NCI-H1105 (cell line): ENCODE results near the gene GRAMD1C.

ENCODE experiments used
- DNase-seq: peaks from one replicate; lab custom pipeline; 2025; lab: John Stamatoyannopoulos, UW

GRAMD1C gene

DNA sequence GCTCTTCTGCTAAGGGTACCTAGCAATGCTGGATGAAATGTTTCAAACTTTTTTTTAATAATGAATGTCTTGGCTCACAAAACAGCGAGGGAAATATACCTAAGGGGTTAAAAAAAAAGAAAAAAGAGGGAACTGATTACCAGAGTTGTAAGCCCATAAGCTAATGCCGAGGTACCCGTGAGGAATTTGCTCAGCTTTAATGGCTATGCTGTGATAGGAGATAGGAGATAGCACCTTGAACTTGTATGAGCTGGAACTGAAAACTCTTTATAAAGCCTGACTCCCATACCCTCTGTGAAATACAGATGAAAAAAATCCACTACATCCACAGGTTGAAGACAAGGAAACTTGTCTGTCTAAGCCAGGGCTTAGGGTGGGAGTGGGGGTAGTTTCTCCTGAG lies 13.9 kb downstream of the GRAMD1C start:
- no peak for DNase-seq

DNA sequence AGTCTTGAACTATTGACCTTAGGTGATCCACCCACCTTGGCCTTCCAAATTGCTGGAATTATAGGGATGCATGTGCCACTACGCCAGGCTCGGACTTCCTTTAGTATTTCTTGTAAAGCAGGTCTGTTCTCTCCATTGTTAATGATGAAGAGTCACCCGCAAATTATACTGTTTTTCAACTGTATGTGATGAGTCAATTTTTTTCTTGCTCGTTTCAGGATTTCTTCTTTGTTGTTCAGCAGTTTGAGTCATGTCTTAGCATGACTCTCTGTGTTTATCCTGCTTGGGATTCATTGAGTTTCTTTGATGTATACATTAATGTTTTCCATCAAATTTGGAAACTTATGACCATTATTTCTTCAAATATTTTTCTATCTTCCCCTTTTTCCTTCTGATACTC lies 28.9 kb downstream of the GRAMD1C start:
- DNase-seq = no peak

GRCh38 chr3:113873293-113873692 lies 34.7 kb downstream of the GRAMD1C start:
- no peak for DNase-seq

DNA sequence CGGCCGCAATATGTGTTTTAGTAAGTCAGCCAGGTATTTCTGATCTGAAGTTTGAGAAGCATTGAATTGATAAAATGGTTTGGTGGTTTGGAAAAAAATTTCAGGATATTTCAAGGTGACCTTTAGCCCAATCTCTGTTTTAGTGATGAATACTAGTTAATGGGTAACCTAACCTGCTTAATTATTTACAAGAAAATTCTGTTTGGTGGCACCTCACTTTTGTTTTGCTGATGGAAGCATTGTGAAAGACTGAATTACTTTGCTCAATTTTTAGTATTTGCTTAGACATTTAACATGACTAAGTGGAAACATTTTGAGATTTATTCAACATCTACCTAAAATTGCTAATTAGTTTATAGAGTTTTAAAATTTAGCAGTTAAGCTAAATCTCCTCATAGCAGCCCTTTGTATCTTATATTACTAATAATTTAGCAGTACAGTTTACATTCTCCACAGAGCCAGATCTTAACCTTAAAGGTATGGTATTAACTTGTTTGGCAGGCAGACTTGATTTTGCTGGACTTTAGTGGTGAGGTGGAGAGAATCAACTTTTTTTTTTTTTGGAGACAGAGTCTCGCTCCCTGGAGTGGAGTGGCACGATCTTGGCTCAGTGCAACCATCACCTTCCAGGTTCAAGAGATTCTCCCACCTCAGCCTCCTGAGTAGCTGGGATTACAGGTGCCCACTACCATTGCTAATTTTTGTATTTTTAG lies 35.4 kb downstream of the GRAMD1C start:
- no peak for DNase-seq

DNA sequence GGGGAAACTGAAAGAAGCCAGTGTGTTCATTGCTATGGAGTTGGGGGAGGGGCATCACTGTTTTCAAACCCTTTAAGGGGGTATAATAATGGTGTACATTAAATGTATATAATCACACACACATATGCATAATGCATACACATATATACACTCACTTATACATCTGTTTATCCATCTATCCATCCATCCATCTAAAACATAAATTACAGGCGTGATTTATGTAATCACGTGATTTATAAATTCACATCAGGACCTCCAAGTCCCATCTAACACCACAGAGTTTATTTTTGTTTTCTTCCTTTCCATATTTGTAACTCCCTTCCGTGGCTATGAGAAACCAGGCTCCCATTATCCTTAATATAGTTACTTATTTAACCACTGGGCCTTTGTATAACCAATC lies 39.8 kb downstream of the GRAMD1C start:
- DNase-seq = no peak

- no peak for DNase-seq
Observed at GRCh38 chr3:113885050-113885449, 46.5 kb downstream of the GRAMD1C start.

DNA sequence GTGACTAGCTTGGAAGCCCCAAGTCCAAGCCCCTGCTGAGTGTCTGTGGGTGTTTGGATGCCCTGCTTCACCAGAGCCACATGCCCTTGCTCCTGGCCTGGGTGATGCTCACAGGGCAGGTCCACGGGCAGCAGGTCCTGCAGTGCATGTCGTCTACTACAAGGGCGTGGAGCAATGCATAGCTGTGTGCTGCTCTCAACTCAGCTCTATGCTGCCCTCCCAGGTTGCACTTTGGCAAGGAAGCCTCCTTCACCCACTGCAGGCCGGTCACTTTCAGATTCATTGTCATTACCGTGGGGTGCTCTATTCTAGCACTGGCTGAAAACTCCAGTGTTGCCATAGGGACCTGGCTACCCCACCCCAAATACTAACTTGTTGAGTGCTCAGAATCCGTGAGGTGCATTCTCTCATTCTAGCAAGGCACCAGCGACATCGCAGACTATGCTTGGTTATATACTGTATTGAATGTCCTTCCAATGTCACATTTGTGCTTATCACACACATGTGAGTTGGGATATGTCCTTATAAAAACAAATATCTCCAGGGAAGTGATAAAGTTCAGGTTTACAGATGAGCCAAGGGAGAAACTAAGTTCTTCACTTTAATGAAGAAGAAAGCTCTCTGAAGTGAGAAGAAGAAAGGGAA lies 51.8 kb downstream of the GRAMD1C start:
- DNase-seq = no peak

- no peak for DNase-seq
Observed at GRCh38 chr3:113894927-113895326, 56.3 kb downstream of the GRAMD1C start.

- DNase-seq = no peak
Observed at GRCh38 chr3:113895964-113896363, 57.4 kb downstream of the GRAMD1C start.

- no peak for DNase-seq
Observed at GRCh38 chr3:113896930-113897329, 58.3 kb downstream of the GRAMD1C start.

DNA sequence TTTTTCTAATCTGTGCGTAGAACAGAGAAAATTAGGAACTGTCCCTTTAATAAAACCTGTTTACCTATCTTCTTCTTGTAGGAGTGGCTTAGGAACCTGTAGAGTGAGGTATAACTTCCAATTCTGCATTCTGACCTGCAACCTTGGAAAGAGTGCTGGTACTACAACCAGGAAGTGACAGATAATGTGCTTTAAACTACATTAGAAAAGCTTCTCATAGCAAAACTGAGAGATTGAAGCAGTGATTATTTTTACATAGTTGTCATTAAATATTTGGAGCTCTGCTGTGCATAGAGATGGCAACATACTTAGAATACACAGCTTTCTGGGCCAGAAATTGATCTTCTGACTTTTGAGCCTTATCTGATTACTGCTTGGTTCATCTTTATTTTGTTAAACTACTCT lies 58.8 kb downstream of the GRAMD1C start:
- DNase-seq = no peak

DNA sequence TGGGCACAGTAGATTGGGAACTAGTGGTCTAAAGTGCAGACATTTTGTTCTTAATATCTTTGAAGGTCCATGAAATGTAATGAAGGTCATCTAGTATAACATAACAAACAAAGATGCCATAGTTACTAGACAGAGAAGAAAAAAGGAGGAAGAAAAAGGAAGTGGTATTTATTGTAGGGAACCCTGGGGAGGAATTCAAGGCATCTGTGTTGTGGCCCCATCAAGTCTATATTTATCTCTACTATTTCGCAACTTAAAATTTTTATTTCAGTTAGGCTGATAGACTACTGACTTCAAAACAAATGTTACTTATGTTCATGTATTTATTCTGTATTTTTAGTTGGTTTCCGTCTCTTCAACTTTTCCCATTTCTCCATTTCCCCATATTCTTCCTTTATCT lies 60.3 kb downstream of the GRAMD1C start:
- DNase-seq = no peak

- DNase-seq = no peak
Observed at GRCh38 chr3:113906568-113907140, 68.1 kb downstream of the GRAMD1C start.

DNA sequence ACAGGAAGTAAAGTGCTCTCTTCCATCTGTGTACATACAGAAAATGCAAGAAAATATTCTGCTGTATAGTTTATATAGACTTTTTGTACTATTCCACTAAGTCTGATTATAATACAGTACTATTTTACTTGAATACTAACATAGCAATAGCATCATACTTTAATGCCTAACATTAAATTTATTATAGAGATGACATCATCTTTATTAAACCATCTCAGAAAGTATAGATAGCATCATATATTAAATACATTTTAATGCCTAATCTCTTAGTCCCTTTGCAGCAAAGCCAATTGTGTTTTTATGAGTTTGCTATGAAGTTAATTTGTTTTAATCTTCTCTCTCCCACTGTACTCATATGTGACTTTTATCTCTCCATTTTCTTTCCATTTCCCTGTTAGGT lies 69.5 kb downstream of the GRAMD1C start:
- DNase-seq = no peak

DNA sequence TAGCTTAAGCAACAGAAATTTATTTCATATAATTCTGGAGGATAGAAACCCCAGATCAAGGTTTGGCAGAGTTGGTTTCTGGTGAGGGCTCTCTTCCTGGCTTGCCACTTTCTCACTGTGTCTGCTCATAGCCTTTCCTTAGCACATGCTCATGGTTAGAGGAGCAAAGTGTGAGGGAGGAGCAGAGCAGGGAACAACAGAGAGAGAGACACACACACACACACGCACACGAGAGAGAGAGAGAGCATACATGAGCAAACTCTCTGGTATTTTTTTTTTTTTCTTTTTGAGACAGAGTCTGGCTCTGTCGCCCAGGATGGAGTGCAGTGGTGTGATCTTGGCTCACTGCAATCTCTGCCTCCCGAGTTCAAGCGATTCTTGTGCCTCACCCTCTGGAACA lies 72.4 kb downstream of the GRAMD1C start:
- DNase-seq = no peak

GRCh38 chr3:113912552-113913236 lies 74.1 kb downstream of the GRAMD1C start:
- peak; percentile 59 for DNase-seq

DNA sequence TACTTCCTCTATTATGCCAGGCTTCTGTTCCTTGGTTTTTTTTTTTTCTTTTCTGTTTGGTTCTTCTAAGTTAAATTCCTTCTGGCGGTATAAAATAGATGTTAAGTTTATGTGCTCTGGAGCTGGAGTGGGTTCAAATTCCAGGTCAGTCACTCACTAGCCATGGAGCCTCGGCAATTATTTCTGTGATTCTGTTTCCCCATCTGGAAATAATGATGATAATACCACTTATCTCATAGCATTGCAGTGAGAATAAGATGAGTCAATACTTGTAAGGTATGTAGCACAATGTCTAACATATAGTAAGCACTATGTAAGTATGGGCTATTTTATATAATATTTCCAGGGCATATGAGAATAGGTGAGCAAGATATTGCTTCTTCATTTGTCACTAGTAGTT lies 76.1 kb downstream of the GRAMD1C start:
- no peak for DNase-seq

GRCh38 chr3:113927556-113927955 lies 89.0 kb downstream of the GRAMD1C start:
- no peak for DNase-seq

DNA sequence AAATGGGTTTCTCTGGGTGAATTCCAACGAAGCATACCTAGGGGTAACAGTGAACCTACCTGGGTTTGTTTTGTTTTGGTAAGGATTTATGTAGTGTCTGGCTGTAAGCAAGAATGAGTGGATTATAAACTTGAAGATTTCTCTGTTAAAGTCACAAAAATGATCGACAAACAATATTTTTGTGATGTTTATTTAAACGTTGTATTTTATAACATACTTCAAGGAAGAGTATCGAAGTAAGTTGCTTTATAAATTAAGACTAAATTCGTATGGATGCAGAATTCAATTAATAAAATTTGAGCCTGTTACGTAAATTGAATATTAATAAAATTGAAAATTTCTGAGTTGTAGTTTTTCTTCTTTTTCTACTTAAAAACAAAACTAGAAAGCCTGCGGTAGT lies 108.2 kb downstream of the GRAMD1C start:
- DNase-seq = no peak

GRCh38 chr3:113947372-113948014 lies 108.9 kb downstream of the GRAMD1C start, which contains the start of gene ZDHHC23:
TSS of gene ZDHHC23 (plus strand) at chr3:113948013. CDS start at chr3:113948803, 790 bp downstream.
- peak; percentile 75 for DNase-seq

- DNase-seq = peak; percentile 48
Observed at GRCh38 chr3:113948015-113948917, 109.7 kb downstream of the GRAMD1C start.
